ENCODE data around the gene FGF9.

- TF ChIP-seq CTCF (IDR thresholded peaks at IDR 0.05) (no peak), POLR2AphosphoS5 (IDR thresholded peaks at IDR 0.05; ENCODE audit: insufficient read depth in 1 of 2, low read depth in 1 of 2) (no peak), POLR2A (IDR thresholded peaks at IDR 0.05) (no peak)
Measured at GRCh38 chr13:21671620-21672286, 880 bp downstream of the FGF9 start.

Measured in vagina (tissue), 2 donors.